ENCODE measurements around the gene HCN1. TPM values are rescaled to one million over a fixed set of nuclear protein-coding genes. Genes with fewer than 3 reads are reported as not detected.

HCN1 gene
- total RNA-seq, 1 donor from 2014 or later = not detected

DNA sequence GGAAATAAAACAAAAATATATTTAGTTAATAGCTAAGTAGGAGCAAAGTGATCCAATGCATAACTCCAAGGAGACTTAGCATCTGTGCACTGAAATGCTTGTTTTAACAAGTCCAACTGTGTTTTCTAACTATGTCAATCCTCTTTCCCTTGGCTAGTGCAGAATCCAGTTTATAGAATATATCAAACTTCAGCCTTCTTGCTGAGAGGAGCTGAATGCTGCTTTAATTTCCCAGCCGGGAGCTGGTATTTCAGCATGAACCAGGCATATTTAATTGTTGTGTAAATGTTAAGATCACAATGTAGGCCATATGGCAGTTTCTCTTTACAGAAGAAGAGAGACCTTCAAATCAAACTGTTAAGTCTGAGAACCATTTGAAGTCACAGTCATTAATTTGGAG, 411.7 kb downstream of the HCN1 start:
- H3K4me1 Mint-ChIP-seq (ENCODE audit: unreplicated experiment) = no peaks in the 10 kb centered on the region
- H3K36me3 Mint-ChIP-seq (ENCODE audit: low read depth, unreplicated experiment) = peaks cover 4% of the 10 kb centered on the region
- H3K27ac Mint-ChIP-seq (ENCODE audit: unreplicated experiment) = no peak overlapping the region
- H3K27me3 Mint-ChIP-seq (ENCODE audit: unreplicated experiment) = no peaks in the 10 kb centered on the region
- H3K4me3 Mint-ChIP-seq (ENCODE audit: unreplicated experiment) = no peak overlapping the region
- no peak for DNase-seq (ENCODE audit: low spot score)
- TF ChIP-seq, protein P1, sequence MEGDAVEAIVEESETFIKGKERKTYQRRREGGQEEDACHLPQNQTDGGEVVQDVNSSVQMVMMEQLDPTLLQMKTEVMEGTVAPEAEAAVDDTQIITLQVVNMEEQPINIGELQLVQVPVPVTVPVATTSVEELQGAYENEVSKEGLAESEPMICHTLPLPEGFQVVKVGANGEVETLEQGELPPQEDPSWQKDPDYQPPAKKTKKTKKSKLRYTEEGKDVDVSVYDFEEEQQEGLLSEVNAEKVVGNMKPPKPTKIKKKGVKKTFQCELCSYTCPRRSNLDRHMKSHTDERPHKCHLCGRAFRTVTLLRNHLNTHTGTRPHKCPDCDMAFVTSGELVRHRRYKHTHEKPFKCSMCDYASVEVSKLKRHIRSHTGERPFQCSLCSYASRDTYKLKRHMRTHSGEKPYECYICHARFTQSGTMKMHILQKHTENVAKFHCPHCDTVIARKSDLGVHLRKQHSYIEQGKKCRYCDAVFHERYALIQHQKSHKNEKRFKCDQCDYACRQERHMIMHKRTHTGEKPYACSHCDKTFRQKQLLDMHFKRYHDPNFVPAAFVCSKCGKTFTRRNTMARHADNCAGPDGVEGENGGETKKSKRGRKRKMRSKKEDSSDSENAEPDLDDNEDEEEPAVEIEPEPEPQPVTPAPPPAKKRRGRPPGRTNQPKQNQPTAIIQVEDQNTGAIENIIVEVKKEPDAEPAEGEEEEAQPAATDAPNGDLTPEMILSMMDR (IDR thresholded peaks at IDR 0.05; ENCODE audit: unreplicated experiment) = no peak
- no peaks in the 10 kb centered on the region for H3K9me3 Mint-ChIP-seq (ENCODE audit: unreplicated experiment)

DNA sequence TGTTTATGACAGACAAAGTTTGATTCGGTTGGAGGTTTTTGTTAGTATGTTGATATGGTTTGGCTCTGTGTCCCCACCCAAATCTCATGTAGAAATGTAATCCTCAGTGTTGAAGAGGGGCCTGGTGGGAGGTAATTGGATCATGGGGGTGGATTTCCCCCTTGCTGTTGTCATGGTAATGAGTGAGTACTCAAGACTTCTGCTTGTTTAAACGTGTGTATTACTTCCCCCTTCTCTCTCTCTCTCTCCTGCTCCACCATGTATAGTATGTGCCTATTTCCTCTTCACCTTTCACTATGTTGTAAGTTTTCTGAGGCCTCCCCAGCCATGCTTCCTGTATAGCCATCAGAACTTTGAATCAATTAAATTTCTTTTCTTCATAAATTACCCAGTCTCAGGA, 415.1 kb downstream of the HCN1 start:
- no peak for DNase-seq (ENCODE audit: low spot score)
- Mint-ChIP-seq H3K36me3 (ENCODE audit: low read depth, unreplicated experiment) (peaks cover 4% of the 10 kb centered on the region), H3K27me3 (ENCODE audit: unreplicated experiment) (no peaks in the 10 kb centered on the region), H3K4me1 (ENCODE audit: unreplicated experiment) (no peaks in the 10 kb centered on the region), H3K27ac (ENCODE audit: unreplicated experiment) (no peak overlapping the region), H3K4me3 (ENCODE audit: unreplicated experiment) (peak overlapping the region; percentile 58), H3K9me3 (ENCODE audit: unreplicated experiment) (no peaks in the 10 kb centered on the region)
- TF ChIP-seq, protein P1 (IDR thresholded peaks at IDR 0.05; ENCODE audit: unreplicated experiment) = no peak

DNA sequence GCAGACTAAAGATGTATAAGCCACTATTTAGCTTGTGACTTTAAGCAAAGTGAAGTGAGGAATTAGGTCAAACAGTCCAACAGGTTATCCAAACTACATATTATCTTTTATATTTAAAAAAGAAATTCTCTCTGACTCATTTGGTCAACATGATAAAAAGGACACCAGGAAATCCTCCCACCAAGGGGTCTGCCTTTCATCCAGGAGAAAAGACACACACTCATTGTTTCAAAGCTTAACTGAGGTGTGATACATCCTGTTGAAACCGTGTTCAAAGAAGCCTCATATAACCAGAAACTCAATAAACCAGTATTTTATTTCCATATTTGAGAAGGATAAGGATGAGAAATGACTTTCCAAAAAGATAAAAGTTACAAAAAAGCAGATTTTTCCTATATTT, 417.1 kb downstream of the HCN1 start:
- Mint-ChIP-seq H3K9me3 (ENCODE audit: unreplicated experiment) (no peaks in the 10 kb centered on the region), H3K4me3 (ENCODE audit: unreplicated experiment) (no peak overlapping the region), H3K4me1 (ENCODE audit: unreplicated experiment) (no peaks in the 10 kb centered on the region), H3K36me3 (ENCODE audit: low read depth, unreplicated experiment) (peaks cover 4% of the 10 kb centered on the region), H3K27me3 (ENCODE audit: unreplicated experiment) (no peaks in the 10 kb centered on the region), H3K27ac (ENCODE audit: unreplicated experiment) (no peak overlapping the region)
- DNase-seq (ENCODE audit: low spot score) = no peak
- TF ChIP-seq, protein P1 (IDR thresholded peaks at IDR 0.05; ENCODE audit: unreplicated experiment) = no peak

DNA sequence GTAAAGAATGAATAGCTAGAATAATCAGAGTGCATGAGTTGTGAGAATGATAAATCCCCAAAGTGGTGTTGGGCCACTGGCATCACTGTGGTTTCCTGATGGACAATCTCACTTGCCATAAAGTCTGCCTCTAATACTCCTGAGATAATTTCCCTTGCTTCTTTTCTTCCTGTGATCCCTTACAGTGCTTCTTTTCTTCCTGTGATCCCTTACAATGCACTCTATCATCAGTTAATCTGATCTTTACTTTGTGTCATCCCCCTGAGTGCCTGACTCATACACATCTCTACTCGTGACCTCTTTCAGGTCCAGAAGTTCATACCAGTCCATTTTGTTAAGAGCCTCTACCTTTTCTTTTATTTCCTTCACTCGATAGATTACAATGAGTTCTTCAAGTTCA, 418.3 kb downstream of the HCN1 start:
- Mint-ChIP-seq H3K4me1 (ENCODE audit: unreplicated experiment) (no peaks in the 10 kb centered on the region), H3K27me3 (ENCODE audit: unreplicated experiment) (no peaks in the 10 kb centered on the region), H3K27ac (ENCODE audit: unreplicated experiment) (no peak overlapping the region), H3K4me3 (ENCODE audit: unreplicated experiment) (no peak overlapping the region), H3K36me3 (ENCODE audit: low read depth, unreplicated experiment) (peaks cover 4% of the 10 kb centered on the region), H3K9me3 (ENCODE audit: unreplicated experiment) (no peaks in the 10 kb centered on the region)
- TF ChIP-seq, protein P1 (IDR thresholded peaks at IDR 0.05; ENCODE audit: unreplicated experiment) = no peak
- no peak for DNase-seq (ENCODE audit: low spot score)

DNA sequence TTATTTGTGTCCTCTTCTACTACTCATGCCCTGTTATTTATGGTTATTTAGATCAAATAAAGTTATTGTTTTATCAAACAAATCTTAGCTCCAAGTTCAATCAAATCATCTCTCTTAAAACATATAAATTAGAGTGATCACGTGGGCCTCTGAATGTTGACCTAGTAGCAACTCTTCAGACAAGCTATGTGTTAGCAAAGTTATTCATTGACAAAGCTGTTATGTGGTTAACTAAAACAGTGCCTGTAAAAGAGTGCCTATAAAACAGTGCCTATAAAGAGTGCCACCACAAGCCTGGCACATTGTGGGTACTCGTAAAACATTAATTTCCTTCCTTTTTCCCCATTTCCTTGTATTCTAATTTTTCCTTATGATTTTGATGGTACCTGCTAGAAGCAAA, 421.9 kb downstream of the HCN1 start:
- Mint-ChIP-seq H3K9me3 (ENCODE audit: unreplicated experiment) (no peaks in the 10 kb centered on the region), H3K4me1 (ENCODE audit: unreplicated experiment) (peaks cover 4% of the 10 kb centered on the region), H3K36me3 (ENCODE audit: low read depth, unreplicated experiment) (no peaks in the 10 kb centered on the region), H3K4me3 (ENCODE audit: unreplicated experiment) (no peak overlapping the region), H3K27ac (ENCODE audit: unreplicated experiment) (no peak overlapping the region), H3K27me3 (ENCODE audit: unreplicated experiment) (no peaks in the 10 kb centered on the region)
- TF ChIP-seq, protein P1 (IDR thresholded peaks at IDR 0.05; ENCODE audit: unreplicated experiment) = no peak
- no peak for DNase-seq (ENCODE audit: low spot score)

Measured in endothelial cell (in vitro differentiated cells).